ENCODE data around the gene PARN. TPM values are rescaled to one million over a fixed set of nuclear protein-coding genes. Genes with fewer than 3 reads are reported as not detected.

The PARN gene
- total and polyA plus RNA-seq, 8 donors = 9.9 to 75.3 (median 24.2) TPM

DNA sequence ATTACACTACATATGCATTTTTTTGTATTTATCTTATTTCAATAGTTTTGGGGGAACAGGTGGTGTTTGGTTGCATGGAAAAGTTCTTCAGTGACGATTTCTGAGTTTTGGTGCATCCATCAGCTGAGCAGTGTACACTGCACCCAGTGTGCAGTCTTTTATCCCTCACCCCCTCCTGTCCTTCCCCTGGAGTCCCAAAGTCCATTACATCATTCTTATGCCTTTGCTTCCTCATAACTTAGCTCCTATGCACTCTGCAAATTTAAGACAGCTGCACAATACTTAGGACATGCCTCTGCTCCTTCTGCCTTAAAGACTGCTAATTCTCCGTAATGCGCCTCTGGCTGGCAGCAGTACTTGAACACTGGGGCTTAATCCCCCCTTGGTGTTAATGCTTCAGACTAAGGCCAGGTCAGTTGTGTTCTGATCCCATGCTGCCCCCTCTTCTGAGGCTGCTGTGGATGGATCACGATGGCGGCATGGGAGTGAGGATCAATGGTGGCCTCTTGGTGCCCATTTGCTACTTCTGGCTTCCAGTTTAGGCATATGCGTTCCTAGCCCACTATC lies 146.2 kb downstream of the PARN start:
- H3K27me3 ChIP-seq = no peaks in the 10 kb centered on the region
- no peak overlapping the region for H3K27ac ChIP-seq
- intact Hi-C loops (cut with DNase I; ENCODE audit: low total_unique reads) = no loop called here
- WGBS, 5 donors = 78 to 97% (median 94%) methylated on average over 6 of the region's 6 CpGs
- H3K4me1 ChIP-seq = peaks cover 12 to 37% (median 25%) of the 10 kb centered on the region in 4 donors
- TF ChIP-seq EP300 (IDR thresholded peaks at IDR 0.05) = no peak
- TF ChIP-seq, protein P1, sequence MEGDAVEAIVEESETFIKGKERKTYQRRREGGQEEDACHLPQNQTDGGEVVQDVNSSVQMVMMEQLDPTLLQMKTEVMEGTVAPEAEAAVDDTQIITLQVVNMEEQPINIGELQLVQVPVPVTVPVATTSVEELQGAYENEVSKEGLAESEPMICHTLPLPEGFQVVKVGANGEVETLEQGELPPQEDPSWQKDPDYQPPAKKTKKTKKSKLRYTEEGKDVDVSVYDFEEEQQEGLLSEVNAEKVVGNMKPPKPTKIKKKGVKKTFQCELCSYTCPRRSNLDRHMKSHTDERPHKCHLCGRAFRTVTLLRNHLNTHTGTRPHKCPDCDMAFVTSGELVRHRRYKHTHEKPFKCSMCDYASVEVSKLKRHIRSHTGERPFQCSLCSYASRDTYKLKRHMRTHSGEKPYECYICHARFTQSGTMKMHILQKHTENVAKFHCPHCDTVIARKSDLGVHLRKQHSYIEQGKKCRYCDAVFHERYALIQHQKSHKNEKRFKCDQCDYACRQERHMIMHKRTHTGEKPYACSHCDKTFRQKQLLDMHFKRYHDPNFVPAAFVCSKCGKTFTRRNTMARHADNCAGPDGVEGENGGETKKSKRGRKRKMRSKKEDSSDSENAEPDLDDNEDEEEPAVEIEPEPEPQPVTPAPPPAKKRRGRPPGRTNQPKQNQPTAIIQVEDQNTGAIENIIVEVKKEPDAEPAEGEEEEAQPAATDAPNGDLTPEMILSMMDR (IDR thresholded peaks at IDR 0.05) = no peak
- no peak for TF ChIP-seq POLR2AphosphoS5 (IDR thresholded peaks at IDR 0.05)
- no peak for TF ChIP-seq POLR2A (IDR thresholded peaks at IDR 0.05)
- DNase-seq = no peak
- peaks cover 0 to 1% (median 0%) of the 10 kb centered on the region in 4 donors for H3K9me3 ChIP-seq
- H3K4me3 ChIP-seq = no peak overlapping the region
- H3K36me3 ChIP-seq = peaks cover 0 to 39% (median 35%) of the 10 kb centered on the region in 4 donors

DNA sequence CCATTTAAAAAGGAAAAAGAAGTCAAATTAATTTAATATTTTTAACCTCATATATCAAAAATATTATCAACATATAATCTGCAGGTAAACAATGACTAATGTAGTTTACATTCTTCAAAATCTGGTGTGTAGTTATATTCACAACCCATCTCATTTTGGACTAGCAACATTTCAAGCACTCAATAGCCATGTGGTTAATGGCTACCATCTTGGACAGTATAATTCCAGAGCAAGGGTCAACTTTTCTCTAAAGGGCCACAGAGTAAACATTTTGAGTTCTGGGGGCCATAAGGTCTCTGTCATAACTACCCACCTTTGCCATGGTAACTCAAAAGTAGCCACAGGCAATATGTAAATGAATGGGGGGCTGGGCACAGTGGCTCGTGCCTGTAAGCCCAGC lies 153.9 kb downstream of the PARN start:
- Histone ChIP-seq H3K4me3 (no peak overlapping the region), H3K27ac (no peak overlapping the region), H3K9me3 (peaks cover 0 to 10% (median 0%) of the 10 kb centered on the region in 4 donors), H3K36me3 (peaks cover 0 to 32% (median 21%) of the 10 kb centered on the region in 4 donors), H3K27me3 (no peaks in the 10 kb centered on the region), H3K4me1 (peaks cover 0 to 8% (median 2%) of the 10 kb centered on the region in 4 donors)
- WGBS, 5 donors = 83 to 100% (median 93%) methylated on average over 1 of the region's 1 CpG
- TF ChIP-seq, protein P1 (IDR thresholded peaks at IDR 0.05) = no peak
- TF ChIP-seq EP300 (IDR thresholded peaks at IDR 0.05) (no peak), POLR2AphosphoS5 (IDR thresholded peaks at IDR 0.05) (no peak), POLR2A (IDR thresholded peaks at IDR 0.05) (no peak)
- no peak for DNase-seq
- intact Hi-C loops (cut with DNase I; ENCODE audit: low total_unique reads) = no loop called here

DNA sequence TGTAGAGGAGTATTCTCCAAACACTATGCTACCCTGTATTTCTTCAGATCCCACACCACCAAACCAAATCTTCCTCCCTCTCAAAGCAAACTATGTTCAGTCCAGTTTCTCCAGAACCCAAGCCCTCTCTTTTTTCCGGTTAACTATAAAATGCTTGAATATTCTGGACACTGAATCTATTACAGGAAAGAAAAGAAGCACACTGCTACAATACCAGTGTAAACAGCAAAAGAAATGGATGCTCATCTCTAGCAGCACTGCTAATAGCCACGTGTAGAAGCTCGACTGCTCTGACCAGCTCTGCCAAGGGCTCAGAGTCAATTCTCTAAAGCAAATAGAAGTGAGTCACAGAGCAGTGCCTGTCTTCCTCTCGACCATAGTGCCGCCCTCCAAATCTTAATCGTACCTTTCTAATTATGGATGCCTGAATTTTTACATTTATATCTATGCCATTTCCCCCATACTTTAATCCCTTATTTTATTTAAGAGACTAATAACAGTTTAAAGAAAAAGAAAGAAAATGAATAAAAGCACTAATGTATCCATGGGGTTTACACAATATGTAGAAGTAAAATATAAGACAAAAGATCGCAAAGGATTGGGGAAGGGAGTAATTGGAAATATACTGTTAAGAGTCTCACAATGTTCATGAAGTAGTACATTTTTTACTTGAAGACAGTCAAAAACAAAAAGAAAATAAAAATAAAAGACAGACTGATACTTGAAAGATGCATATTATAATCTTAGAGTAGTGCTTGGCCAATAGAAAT lies 154.5 kb downstream of the PARN start:
- Histone ChIP-seq H3K4me3 (no peak overlapping the region), H3K9me3 (peaks cover 0 to 10% (median 0%) of the 10 kb centered on the region in 4 donors), H3K36me3 (peaks cover 0 to 25% (median 17%) of the 10 kb centered on the region in 4 donors), H3K27me3 (no peaks in the 10 kb centered on the region), H3K27ac (no peak overlapping the region), H3K4me1 (peaks cover 0 to 8% (median 2%) of the 10 kb centered on the region in 4 donors)
- WGBS, 5 donors = 41 to 67% (median 54%) methylated on average over 7 of the region's 7 CpGs
- peak; percentile 37 to 66 for DNase-seq
- intact Hi-C loops (cut with DNase I; ENCODE audit: low total_unique reads) = no loop called here
- peak in 1 of 3 donors; percentile 9 for TF ChIP-seq POLR2AphosphoS5 (IDR thresholded peaks at IDR 0.05)
- no peak for TF ChIP-seq POLR2A (IDR thresholded peaks at IDR 0.05)

DNA sequence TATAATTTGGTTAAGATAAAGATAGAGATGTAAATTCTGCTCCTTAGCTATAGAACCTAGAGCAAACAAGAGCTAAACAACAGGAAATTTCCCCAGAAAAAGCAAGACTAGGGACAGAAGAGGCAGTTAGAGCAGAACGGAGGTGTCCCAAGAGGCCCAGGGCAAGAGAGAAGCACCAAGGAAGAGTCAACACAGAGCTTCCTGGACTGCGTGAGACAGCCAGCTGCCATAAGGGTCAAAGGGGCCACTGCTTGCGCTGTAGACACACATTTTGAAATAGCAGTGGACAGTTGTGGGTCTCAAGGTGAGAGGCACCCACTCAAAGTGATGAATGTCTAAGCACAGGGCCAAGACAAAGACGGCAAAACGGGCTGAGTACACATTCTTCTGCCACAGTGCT lies 156.6 kb downstream of the PARN start:
- 90 to 98% (median 93%) methylated on average over 5 of the region's 5 CpGs for WGBS, 5 donors
- intact Hi-C loops (cut with DNase I; ENCODE audit: low total_unique reads) = no loop called here
- TF ChIP-seq EP300 (IDR thresholded peaks at IDR 0.05) = no peak
- TF ChIP-seq, protein P1 (IDR thresholded peaks at IDR 0.05) = no peak
- no peak for TF ChIP-seq POLR2AphosphoS5 (IDR thresholded peaks at IDR 0.05)
- no peak for TF ChIP-seq POLR2A (IDR thresholded peaks at IDR 0.05)
- H3K27me3 ChIP-seq = no peaks in the 10 kb centered on the region
- H3K4me1 ChIP-seq = peaks cover 0 to 8% (median 2%) of the 10 kb centered on the region in 4 donors
- DNase-seq = no peak
- no peak overlapping the region for H3K4me3 ChIP-seq
- peaks cover 0 to 4% (median 0%) of the 10 kb centered on the region in 4 donors for H3K9me3 ChIP-seq
- H3K27ac ChIP-seq = no peak overlapping the region
- peaks cover 0 to 7% (median 0%) of the 10 kb centered on the region in 4 donors for H3K36me3 ChIP-seq

Data from stomach (tissue), 9 donors.